Fibroblast of villous mesenchyme (primary cell): Measurements from ENCODE around the gene PGM3. TPM values are rescaled to one million over a fixed set of nuclear protein-coding genes. Genes with fewer than 3 reads are reported as not detected.

Experiments
- DNase-seq: peaks from one replicate; pipeline ENCODE4 v3.0.0-alpha.2; 2010; ENCODE audit warnings: low read depth
- H3K4me3 ChIP-seq: 2 replicates; pipeline ENCODE4 v1.5.1; 2011; ENCODE audit warnings: low read depth, mild to moderate bottlenecking, low read length
- total RNA-seq: library from RNA; depleted of rRNA; stranded (reverse); fragments of >200 nt; gene quantifications from 2 replicates; pipeline ENCODE4 v1.2.3, GENCODE V29; 2012
- TF ChIP-seq, protein P1 (sequence below): IDR thresholded peaks from 2 replicates; pipeline ENCODE4 v1.5.1; 2012; ENCODE audit warnings: low read depth, mild to moderate bottlenecking, low read length; ENCODE audit not compliant: insufficient read depth

Gene PGM3
- total RNA-seq, 1 donor: 133 TPM

GRCh38 chr6:83125425-83125824 is 67.6 kb downstream of the PGM3 start:
- DNase-seq: no peak
- TF ChIP-seq, protein P1, sequence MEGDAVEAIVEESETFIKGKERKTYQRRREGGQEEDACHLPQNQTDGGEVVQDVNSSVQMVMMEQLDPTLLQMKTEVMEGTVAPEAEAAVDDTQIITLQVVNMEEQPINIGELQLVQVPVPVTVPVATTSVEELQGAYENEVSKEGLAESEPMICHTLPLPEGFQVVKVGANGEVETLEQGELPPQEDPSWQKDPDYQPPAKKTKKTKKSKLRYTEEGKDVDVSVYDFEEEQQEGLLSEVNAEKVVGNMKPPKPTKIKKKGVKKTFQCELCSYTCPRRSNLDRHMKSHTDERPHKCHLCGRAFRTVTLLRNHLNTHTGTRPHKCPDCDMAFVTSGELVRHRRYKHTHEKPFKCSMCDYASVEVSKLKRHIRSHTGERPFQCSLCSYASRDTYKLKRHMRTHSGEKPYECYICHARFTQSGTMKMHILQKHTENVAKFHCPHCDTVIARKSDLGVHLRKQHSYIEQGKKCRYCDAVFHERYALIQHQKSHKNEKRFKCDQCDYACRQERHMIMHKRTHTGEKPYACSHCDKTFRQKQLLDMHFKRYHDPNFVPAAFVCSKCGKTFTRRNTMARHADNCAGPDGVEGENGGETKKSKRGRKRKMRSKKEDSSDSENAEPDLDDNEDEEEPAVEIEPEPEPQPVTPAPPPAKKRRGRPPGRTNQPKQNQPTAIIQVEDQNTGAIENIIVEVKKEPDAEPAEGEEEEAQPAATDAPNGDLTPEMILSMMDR: no peak
- no peak overlapping the region for H3K4me3 ChIP-seq

DNA sequence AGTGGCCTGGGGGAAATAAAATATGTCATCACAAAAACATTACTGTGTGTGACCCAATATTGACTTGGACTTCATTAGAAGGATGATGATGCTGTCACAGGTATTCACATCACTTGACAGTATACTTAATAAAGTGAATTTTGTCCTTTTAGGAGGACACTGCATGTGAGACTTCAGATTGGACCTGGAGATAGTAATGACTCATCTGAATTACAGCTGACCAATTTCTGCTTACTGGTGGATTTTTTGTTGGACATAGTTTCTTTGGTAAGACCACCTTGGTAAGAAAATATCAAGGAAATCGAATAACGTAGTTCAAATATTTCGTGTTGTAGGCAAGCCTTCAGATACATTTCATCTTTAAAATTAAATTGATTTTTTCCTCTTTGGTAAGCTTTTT is 68.5 kb downstream of the PGM3 start:
- H3K4me3 ChIP-seq: no peak overlapping the region
- TF ChIP-seq, protein P1: no peak
- DNase-seq: no peak

DNA sequence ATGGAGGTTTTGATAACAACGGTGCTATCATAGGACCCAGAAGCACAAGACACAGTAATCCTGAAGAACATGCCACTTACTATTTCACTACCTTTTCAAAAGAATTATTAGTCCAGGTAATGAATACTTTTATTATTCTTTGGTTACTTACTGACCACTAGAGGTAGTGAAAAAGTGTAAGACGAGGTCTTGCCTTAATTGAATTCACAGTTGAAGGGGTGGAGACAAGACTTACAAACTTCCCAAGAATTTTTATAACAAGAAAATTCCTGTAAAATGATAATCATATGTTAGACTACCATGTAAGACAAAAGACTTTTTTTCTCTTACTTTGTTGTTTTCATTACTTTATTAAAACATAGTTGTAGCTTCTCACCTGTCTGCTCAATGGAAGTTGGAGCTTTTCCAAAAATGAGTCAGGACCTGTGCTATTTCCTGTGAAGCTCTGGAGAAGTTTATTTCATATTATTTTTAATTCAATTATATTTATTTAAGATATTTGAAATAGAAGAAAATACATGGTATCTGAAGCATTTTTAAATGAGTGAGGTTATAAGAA is 73.2 kb downstream of the PGM3 start:
- DNase-seq: no peak
- TF ChIP-seq, protein P1: no peak
- H3K4me3 ChIP-seq: no peak overlapping the region

- TF ChIP-seq, protein P1: no peak
- H3K4me3 ChIP-seq: no peak overlapping the region
- no peak for DNase-seq
These were observed 75.3 kb downstream of the PGM3 start for GRCh38 chr6:83117802-83118201.

Other genes with a start within 250 kb of the PGM3 start
- 7.4 and 9.5 TPM in 2 replicates for gene UBE3D, start 127.4 kb downstream of the PGM3 start, total RNA-seq
- 25.8 and 44.0 TPM in 2 replicates for gene DOP1A, start 125.6 kb downstream of the PGM3 start, total RNA-seq
- 4.2 and 4.3 TPM in 2 replicates for gene RWDD2A, start 92 bp upstream of the PGM3 start, total RNA-seq
- 28.7 and 39.7 TPM in 2 replicates for gene ME1, start 237.8 kb upstream of the PGM3 start, total RNA-seq